Panc1 (cell line): ENCODE results near the gene MTMR4.

Experiments used
- CTCF ChIP-seq: fragments of 450-650 bp; IDR thresholded peaks from 2 replicates; pipeline ENCODE4 v1.5.1; 2017; ENCODE audit warnings: mild to moderate bottlenecking
- POLR2AphosphoS5 ChIP-seq: IDR thresholded peaks from 2 replicates; pipeline ENCODE4 v1.6.1; 2012; ENCODE audit warnings: mild to moderate bottlenecking, low read depth, low read length, moderate library complexity

DNA sequence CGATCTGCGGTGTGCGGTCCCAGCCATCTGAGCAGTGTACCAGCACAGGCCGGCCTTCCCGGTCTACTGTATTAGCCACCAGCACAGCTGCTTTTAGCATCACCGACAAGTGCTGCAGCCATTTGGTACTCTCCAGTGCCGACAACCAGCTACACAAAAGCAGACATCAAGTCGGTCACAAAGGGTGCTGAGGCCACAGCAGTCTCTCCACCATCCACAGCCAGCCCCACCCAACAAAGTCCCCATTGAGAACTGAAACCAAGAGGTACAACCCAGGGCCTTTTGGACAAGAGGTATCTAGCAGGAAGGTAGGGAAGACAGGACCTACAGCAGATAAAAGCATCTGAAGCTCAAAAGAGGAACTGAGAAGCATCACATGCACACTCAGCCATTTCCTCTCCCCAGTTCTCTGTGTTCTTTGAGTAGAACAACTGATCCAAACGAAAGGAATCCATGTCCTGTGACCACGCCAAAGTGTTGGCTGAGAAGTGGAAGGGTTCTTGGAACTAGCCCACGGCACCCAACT lies 9.5 kb downstream of the MTMR4 start:
- TF ChIP-seq POLR2AphosphoS5 = no peak
- TF ChIP-seq CTCF = no peak
